Hypothalamus (tissue), 51 donors: Measurements from ENCODE around the gene ANKRD44.

Source experiments
- DNase-seq, 51 donors: peaks; one replicate each; lab custom pipeline; 2025; lab: John Stamatoyannopoulos, UW

Gene ANKRD44

GRCh38 chr2:197265036-197265435 lies 45.5 kb downstream of the ANKRD44 start:
- DNase-seq = no peak

- DNase-seq = no peak
Observed at GRCh38 chr2:197264332-197264731, 46.2 kb downstream of the ANKRD44 start.

GRCh38 chr2:197263077-197263476 lies 47.5 kb downstream of the ANKRD44 start:
- no peak for DNase-seq

GRCh38 chr2:197261808-197262226 lies 48.8 kb downstream of the ANKRD44 start:
- no peak for DNase-seq

- DNase-seq = no peak
Observed at GRCh38 chr2:197259470-197259999, 51.0 kb downstream of the ANKRD44 start.

GRCh38 chr2:197258580-197258979 lies 52.0 kb downstream of the ANKRD44 start:
- DNase-seq = no peak

GRCh38 chr2:197256547-197257170 lies 53.9 kb downstream of the ANKRD44 start:
- no peak for DNase-seq

- DNase-seq = no peak
Observed at GRCh38 chr2:197256021-197256420, 54.6 kb downstream of the ANKRD44 start.

DNA sequence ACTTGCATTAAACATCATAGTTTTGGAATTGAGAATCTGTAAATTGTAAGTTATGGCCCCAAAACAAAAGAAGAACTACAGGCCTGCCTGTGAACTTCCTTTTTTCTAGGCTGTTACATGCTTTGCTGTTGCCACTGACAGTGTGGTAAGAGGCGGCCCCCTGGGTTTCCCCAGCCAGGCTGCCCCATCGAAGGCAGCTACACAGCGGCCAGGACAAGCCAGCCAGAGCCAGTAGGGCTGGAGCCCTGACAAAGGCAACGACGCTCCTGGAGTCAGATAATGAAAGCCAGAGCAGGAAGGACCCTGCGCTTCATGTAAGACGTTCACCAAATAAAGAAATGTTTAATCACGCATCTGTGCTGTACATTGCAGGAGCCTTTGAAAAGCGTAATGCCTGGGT lies 55.0 kb downstream of the ANKRD44 start:
- DNase-seq = peak in 41 of 51 donors; percentile 6 to 66 (median 34)

- no peak for DNase-seq
Observed at GRCh38 chr2:197254776-197255530, 55.6 kb downstream of the ANKRD44 start.

DNA sequence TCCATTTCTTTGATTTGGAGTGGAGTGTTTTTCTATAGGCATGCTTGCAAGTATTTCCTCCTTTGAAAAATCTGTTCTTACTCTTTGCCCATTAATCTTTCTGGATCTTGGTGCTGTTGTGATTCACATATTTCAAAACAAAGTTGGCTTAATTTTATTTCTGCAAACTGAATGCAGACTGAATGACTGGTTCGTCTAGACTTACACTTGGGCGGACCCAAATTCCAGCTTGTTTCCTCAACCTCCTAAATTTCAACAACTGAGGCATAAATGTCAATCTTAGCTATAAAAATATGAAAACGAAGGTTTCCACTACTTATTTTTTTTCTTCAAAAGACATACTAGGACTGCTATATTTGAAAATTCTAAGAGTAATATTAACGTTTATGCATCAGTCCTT lies 59.0 kb downstream of the ANKRD44 start:
- DNase-seq = no peak

- no peak for DNase-seq
Observed at GRCh38 chr2:197251163-197251562, 59.4 kb downstream of the ANKRD44 start.

- DNase-seq = no peak
Observed at GRCh38 chr2:197250084-197250397, 60.5 kb downstream of the ANKRD44 start.

DNA sequence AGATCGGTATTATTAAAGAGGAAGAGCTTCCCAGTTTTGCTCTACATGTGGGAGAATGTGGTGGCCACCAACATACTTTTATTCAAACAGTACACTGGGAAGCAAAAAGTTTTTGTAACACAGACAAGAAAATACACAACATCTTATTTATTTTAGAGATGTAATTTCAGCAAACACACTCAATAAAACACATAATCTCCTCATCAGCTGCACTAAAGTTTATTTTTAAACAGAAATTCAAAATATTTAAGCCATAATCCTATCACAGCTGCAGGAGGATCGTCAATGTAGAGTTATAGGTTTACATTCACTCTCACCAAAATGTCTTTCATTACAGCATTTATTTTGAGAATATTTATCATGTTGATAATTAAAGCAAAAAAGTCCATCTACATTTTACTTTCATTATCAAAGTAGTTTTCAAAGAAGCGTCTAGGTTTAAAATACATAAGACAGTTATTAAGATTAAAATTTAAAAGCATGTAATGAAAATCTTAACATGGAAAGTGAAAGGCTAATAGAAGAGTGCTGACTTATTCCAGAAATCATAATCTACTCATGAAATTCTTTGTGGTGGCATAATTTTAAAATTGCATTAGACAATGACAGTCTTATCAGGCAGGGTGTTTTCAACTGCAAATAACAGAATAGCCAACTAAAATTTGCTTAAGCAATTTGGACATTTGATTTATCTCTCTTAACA lies 61.0 kb downstream of the ANKRD44 start:
- no peak for DNase-seq

DNA sequence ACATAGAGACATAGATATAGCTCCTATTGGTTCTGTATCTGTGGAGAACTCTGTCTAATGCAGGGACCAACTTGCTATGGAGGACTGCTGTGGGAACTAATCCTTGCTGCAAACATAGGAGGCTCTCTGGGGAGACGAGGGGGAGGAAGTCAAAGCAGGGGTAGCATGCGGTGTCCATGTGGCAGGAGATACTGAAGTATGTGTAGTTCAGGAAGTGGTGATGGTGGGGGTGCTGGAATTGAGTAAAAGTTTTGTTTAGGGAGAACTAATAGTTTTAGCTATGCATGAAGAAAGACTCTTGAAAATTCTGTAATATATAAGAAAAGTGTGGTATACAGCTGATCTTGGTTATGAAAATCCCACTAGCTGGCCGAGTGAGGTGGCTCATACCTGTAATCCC lies 62.0 kb downstream of the ANKRD44 start:
- DNase-seq = peak in 19 of 51 donors; percentile 3 to 32 (median 19)

DNA sequence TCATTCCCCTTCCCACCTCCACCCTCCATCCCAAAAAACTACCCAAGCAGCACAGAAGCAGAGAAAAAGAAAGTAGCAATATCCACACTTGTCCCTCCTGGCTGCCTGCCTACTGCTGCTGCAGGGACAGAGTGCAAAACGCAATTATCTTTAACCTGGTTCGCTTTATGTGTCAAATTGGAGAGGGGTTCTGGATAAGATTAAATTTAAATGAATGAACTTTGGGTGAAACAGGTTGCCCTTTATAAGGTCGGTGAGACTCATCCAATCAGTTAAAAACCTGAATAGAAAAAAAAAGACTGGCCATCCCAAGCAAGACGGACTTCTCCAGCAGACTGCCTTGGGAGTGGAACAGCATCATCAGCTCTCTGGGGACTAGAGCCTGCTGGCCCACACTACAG lies 62.6 kb downstream of the ANKRD44 start:
- DNase-seq = no peak

DNA sequence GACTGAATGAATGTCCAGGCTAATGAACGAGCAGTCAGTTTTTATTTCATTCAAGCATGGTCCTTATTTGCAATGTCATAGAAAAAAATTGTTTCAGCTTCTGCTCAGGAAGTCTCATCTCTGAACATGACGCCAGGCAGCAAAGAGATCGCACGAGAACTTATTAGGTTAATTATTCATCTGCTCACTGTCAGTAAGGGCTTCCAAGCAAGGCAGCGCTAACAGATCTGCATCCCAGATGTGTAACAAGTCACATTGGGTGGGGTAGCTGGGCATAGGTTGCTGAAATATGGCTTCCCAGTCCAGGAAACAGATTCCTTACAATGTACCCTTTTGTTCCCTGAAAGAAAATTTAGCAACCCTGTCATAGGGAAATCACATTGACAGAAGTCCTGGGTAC lies 63.5 kb downstream of the ANKRD44 start:
- no peak for DNase-seq

- DNase-seq = no peak
Observed at GRCh38 chr2:197245829-197246804, 64.5 kb downstream of the ANKRD44 start.

- DNase-seq = no peak
Observed at GRCh38 chr2:197244349-197244748, 66.2 kb downstream of the ANKRD44 start.

GRCh38 chr2:197242719-197243118 lies 67.9 kb downstream of the ANKRD44 start:
- no peak for DNase-seq
